ENCODE results near the gene SYTL3.
A peak's percentile ranks its signal among the peaks of the same experiment; 100 is the strongest.

Gene SYTL3

GRCh38 chr6:158798311-158798710 is 148.5 kb downstream of the SYTL3 start:
- H3K4me3 ChIP-seq (ENCODE audit: low read depth in 1 of 5, low read length in 5 of 5): no peak overlapping the region
- no peak overlapping the region for H3K9ac ChIP-seq (ENCODE audit: low read length in 5 of 5)
- no peaks in the 10 kb centered on the region for H3K9me3 ChIP-seq (ENCODE audit: control insufficient read depth in 5 of 5, low read length in 5 of 5)
- no peaks in the 10 kb centered on the region for H3K27me3 ChIP-seq (ENCODE audit: control insufficient read depth in 5 of 5, insufficient read depth in 4 of 5, low read length in 5 of 5)
- peak overlapping the region; percentile 51 for H3K27ac ChIP-seq (ENCODE audit: low read depth, low read length)
- H3K4me1 ChIP-seq (ENCODE audit: control insufficient read depth in 5 of 5, insufficient read depth in 5 of 5, low read length in 5 of 5): peaks cover 3 to 36% (median 31%) of the 10 kb centered on the region in 5 donors
- peaks cover 0 to 5% (median 0%) of the 10 kb centered on the region in 5 donors for H3K36me3 ChIP-seq (ENCODE audit: control insufficient read depth in 5 of 5, insufficient read depth in 5 of 5, low read length in 5 of 5)

GRCh38 chr6:158799051-158799792 is 149.4 kb downstream of the SYTL3 start:
- H3K27me3 ChIP-seq (ENCODE audit: control insufficient read depth in 5 of 5, insufficient read depth in 4 of 5, low read length in 5 of 5): no peaks in the 10 kb centered on the region
- H3K9me3 ChIP-seq (ENCODE audit: control insufficient read depth in 5 of 5, low read length in 5 of 5): no peaks in the 10 kb centered on the region
- no peak overlapping the region for H3K27ac ChIP-seq (ENCODE audit: low read depth, low read length)
- peaks cover 3 to 42% (median 31%) of the 10 kb centered on the region in 5 donors for H3K4me1 ChIP-seq (ENCODE audit: control insufficient read depth in 5 of 5, insufficient read depth in 5 of 5, low read length in 5 of 5)
- peaks cover 0 to 5% (median 0%) of the 10 kb centered on the region in 5 donors for H3K36me3 ChIP-seq (ENCODE audit: control insufficient read depth in 5 of 5, insufficient read depth in 5 of 5, low read length in 5 of 5)
- H3K4me3 ChIP-seq (ENCODE audit: low read depth in 1 of 5, low read length in 5 of 5): no peak overlapping the region
- no peak overlapping the region for H3K9ac ChIP-seq (ENCODE audit: low read length in 5 of 5)

GRCh38 chr6:158801655-158802294 is 151.9 kb downstream of the SYTL3 start:
- H3K27ac ChIP-seq (ENCODE audit: low read depth, low read length): no peak overlapping the region
- peaks cover 0 to 5% (median 0%) of the 10 kb centered on the region in 5 donors for H3K36me3 ChIP-seq (ENCODE audit: control insufficient read depth in 5 of 5, insufficient read depth in 5 of 5, low read length in 5 of 5)
- peaks cover 3 to 44% (median 31%) of the 10 kb centered on the region in 5 donors for H3K4me1 ChIP-seq (ENCODE audit: control insufficient read depth in 5 of 5, insufficient read depth in 5 of 5, low read length in 5 of 5)
- H3K27me3 ChIP-seq (ENCODE audit: control insufficient read depth in 5 of 5, insufficient read depth in 4 of 5, low read length in 5 of 5): no peaks in the 10 kb centered on the region
- H3K9ac ChIP-seq (ENCODE audit: low read length in 5 of 5): no peak overlapping the region
- H3K9me3 ChIP-seq (ENCODE audit: control insufficient read depth in 5 of 5, low read length in 5 of 5): no peaks in the 10 kb centered on the region
- H3K4me3 ChIP-seq (ENCODE audit: low read depth in 1 of 5, low read length in 5 of 5): no peak overlapping the region

- H3K27ac ChIP-seq (ENCODE audit: low read depth, low read length): no peak overlapping the region
- no peaks in the 10 kb centered on the region for H3K9me3 ChIP-seq (ENCODE audit: control insufficient read depth in 5 of 5, low read length in 5 of 5)
- H3K36me3 ChIP-seq (ENCODE audit: control insufficient read depth in 5 of 5, insufficient read depth in 5 of 5, low read length in 5 of 5): peaks cover 0 to 5% (median 0%) of the 10 kb centered on the region in 5 donors
- no peaks in the 10 kb centered on the region for H3K27me3 ChIP-seq (ENCODE audit: control insufficient read depth in 5 of 5, insufficient read depth in 4 of 5, low read length in 5 of 5)
- H3K4me3 ChIP-seq (ENCODE audit: low read depth in 1 of 5, low read length in 5 of 5): peak overlapping the region in 4 of 5 donors; percentile 9 to 37 (median 28)
- H3K4me1 ChIP-seq (ENCODE audit: control insufficient read depth in 5 of 5, insufficient read depth in 5 of 5, low read length in 5 of 5): peaks cover 3 to 31% (median 13%) of the 10 kb centered on the region in 5 donors
- H3K9ac ChIP-seq (ENCODE audit: low read length in 5 of 5): peak overlapping the region in 1 of 5 donors; percentile 33
These were observed 153.9 kb downstream of the SYTL3 start for GRCh38 chr6:158803733-158804143.

- Histone ChIP-seq H3K4me1 (ENCODE audit: control insufficient read depth in 5 of 5, insufficient read depth in 5 of 5, low read length in 5 of 5) (peaks cover 3 to 27% (median 10%) of the 10 kb centered on the region in 5 donors), H3K9ac (ENCODE audit: low read length in 5 of 5) (peak overlapping the region in 1 of 5 donors; percentile 33), H3K27ac (ENCODE audit: low read depth, low read length) (no peak overlapping the region)
These were observed 154.4 kb downstream of the SYTL3 start for GRCh38 chr6:158804207-158804606.

GRCh38 chr6:158805698-158806377 is 156.0 kb downstream of the SYTL3 start:
- no peaks in the 10 kb centered on the region for H3K9me3 ChIP-seq (ENCODE audit: control insufficient read depth in 5 of 5, low read length in 5 of 5)
- no peak overlapping the region for H3K27ac ChIP-seq (ENCODE audit: low read depth, low read length)
- H3K4me3 ChIP-seq (ENCODE audit: low read depth in 1 of 5, low read length in 5 of 5): no peak overlapping the region
- no peaks in the 10 kb centered on the region for H3K27me3 ChIP-seq (ENCODE audit: control insufficient read depth in 5 of 5, insufficient read depth in 4 of 5, low read length in 5 of 5)
- no peak overlapping the region for H3K9ac ChIP-seq (ENCODE audit: low read length in 5 of 5)
- peaks cover 2 to 20% (median 5%) of the 10 kb centered on the region in 5 donors for H3K4me1 ChIP-seq (ENCODE audit: control insufficient read depth in 5 of 5, insufficient read depth in 5 of 5, low read length in 5 of 5)
- peaks cover 0 to 5% (median 0%) of the 10 kb centered on the region in 5 donors for H3K36me3 ChIP-seq (ENCODE audit: control insufficient read depth in 5 of 5, insufficient read depth in 5 of 5, low read length in 5 of 5)

More at GRCh38 chr6:158804207-158804606, 154.4 kb downstream of the SYTL3 start:
- peaks cover 0 to 5% (median 0%) of the 10 kb centered on the region in 5 donors for H3K36me3 ChIP-seq (ENCODE audit: control insufficient read depth in 5 of 5, insufficient read depth in 5 of 5, low read length in 5 of 5)
- peak overlapping the region in 2 of 5 donors; percentile 32 to 37 for H3K4me3 ChIP-seq (ENCODE audit: low read depth in 1 of 5, low read length in 5 of 5)
- H3K9me3 ChIP-seq (ENCODE audit: control insufficient read depth in 5 of 5, low read length in 5 of 5): no peaks in the 10 kb centered on the region
- H3K27me3 ChIP-seq (ENCODE audit: control insufficient read depth in 5 of 5, insufficient read depth in 4 of 5, low read length in 5 of 5): no peaks in the 10 kb centered on the region

- no peak overlapping the region for H3K4me3 ChIP-seq (ENCODE audit: low read depth in 1 of 5, low read length in 5 of 5)
- H3K4me1 ChIP-seq (ENCODE audit: control insufficient read depth in 5 of 5, insufficient read depth in 5 of 5, low read length in 5 of 5): peaks cover 2 to 16% (median 4%) of the 10 kb centered on the region in 5 donors
- H3K9ac ChIP-seq (ENCODE audit: low read length in 5 of 5): no peak overlapping the region
- no peaks in the 10 kb centered on the region for H3K9me3 ChIP-seq (ENCODE audit: control insufficient read depth in 5 of 5, low read length in 5 of 5)
- H3K27me3 ChIP-seq (ENCODE audit: control insufficient read depth in 5 of 5, insufficient read depth in 4 of 5, low read length in 5 of 5): no peaks in the 10 kb centered on the region
- H3K27ac ChIP-seq (ENCODE audit: low read depth, low read length): no peak overlapping the region
- H3K36me3 ChIP-seq (ENCODE audit: control insufficient read depth in 5 of 5, insufficient read depth in 5 of 5, low read length in 5 of 5): no peaks in the 10 kb centered on the region
These were observed 157.9 kb downstream of the SYTL3 start for GRCh38 chr6:158807515-158808441.

GRCh38 chr6:158808442-158808833 is 158.6 kb downstream of the SYTL3 start:
- Histone ChIP-seq H3K4me1 (ENCODE audit: control insufficient read depth in 5 of 5, insufficient read depth in 5 of 5, low read length in 5 of 5) (peaks cover 0 to 14% (median 0%) of the 10 kb centered on the region in 5 donors), H3K4me3 (ENCODE audit: low read depth in 1 of 5, low read length in 5 of 5) (no peak overlapping the region), H3K27me3 (ENCODE audit: control insufficient read depth in 5 of 5, insufficient read depth in 4 of 5, low read length in 5 of 5) (no peaks in the 10 kb centered on the region), H3K36me3 (ENCODE audit: control insufficient read depth in 5 of 5, insufficient read depth in 5 of 5, low read length in 5 of 5) (no peaks in the 10 kb centered on the region), H3K27ac (ENCODE audit: low read depth, low read length) (no peak overlapping the region), H3K9ac (ENCODE audit: low read length in 5 of 5) (no peak overlapping the region), H3K9me3 (ENCODE audit: control insufficient read depth in 5 of 5, low read length in 5 of 5) (no peaks in the 10 kb centered on the region)

GRCh38 chr6:158808941-158809678 is 159.3 kb downstream of the SYTL3 start:
- H3K27ac ChIP-seq (ENCODE audit: low read depth, low read length): no peak overlapping the region
- peaks cover 0 to 14% (median 0%) of the 10 kb centered on the region in 5 donors for H3K4me1 ChIP-seq (ENCODE audit: control insufficient read depth in 5 of 5, insufficient read depth in 5 of 5, low read length in 5 of 5)
- H3K36me3 ChIP-seq (ENCODE audit: control insufficient read depth in 5 of 5, insufficient read depth in 5 of 5, low read length in 5 of 5): no peaks in the 10 kb centered on the region
- H3K9ac ChIP-seq (ENCODE audit: low read length in 5 of 5): no peak overlapping the region
- no peak overlapping the region for H3K4me3 ChIP-seq (ENCODE audit: low read depth in 1 of 5, low read length in 5 of 5)
- no peaks in the 10 kb centered on the region for H3K9me3 ChIP-seq (ENCODE audit: control insufficient read depth in 5 of 5, low read length in 5 of 5)
- H3K27me3 ChIP-seq (ENCODE audit: control insufficient read depth in 5 of 5, insufficient read depth in 4 of 5, low read length in 5 of 5): no peaks in the 10 kb centered on the region

Measured in subcutaneous abdominal adipose tissue (tissue), 5 donors.